ENCODE results near the gene PDE11A. TPM values are rescaled to one million over a fixed set of nuclear protein-coding genes. Genes with fewer than 3 reads are reported as not detected.

Gene PDE11A
- polyA plus RNA-seq, 2 of the 4 experiments (the other 2 are of a cell fraction), result 3.6 to 5.6 TPM

DNA sequence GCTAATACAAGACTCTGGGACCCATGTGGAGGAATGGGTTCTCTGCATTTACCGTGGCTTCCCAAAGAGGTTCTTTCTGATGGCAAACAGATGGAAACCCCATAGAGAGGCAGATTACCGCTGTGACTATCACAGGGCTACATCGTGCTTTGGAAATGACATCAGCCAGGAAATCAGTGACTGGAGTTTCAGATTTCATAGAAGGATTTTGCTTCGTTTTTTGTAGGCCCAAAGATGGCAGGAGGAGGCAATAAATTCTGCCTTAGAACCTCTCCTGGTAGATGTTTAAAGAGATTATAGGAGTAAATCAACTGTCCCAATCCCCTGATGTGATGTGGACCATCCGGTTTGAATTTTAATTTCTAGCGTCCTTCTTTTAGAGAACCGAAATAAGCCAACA is 465.9 kb downstream of the PDE11A start:
- no peak for FAIRE-seq
- ATAC-seq, result no peak
- Histone ChIP-seq H3K4me3 (no peak overlapping the region), H3K4me1 (no peaks in the 10 kb centered on the region), H3K4me2 (no peak overlapping the region), H3K9me3 (peaks cover 2% of the 10 kb centered on the region; the same call in 2 of the 3 replicates), H3K27ac (no peak overlapping the region)
- ChIA-PET POLR2A (no interaction called here), CTCF (interaction anchor here (0.7 to 1.2 kb wide), 2 partner anchors 10 to 442 kb away, joined by 3 to 4 read pairs; no protein-coding TSS in a partner anchor)
- WGBS (ENCODE audit: missing lambda C conversion rate), result 58% methylated on average over 7 of the region's 7 CpGs
- no peak for TF ChIP-seq EHF (CRISPR knock-in tag; IDR thresholded peaks at IDR 0.05)
- TF ChIP-seq, protein P1, sequence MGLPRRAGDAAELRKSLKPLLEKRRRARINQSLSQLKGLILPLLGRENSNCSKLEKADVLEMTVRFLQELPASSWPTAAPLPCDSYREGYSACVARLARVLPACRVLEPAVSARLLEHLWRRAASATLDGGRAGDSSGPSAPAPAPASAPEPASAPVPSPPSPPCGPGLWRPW (IDR thresholded peaks at IDR 0.05), result no peak
- TF ChIP-seq SREBF2 (IDR thresholded peaks at IDR 0.05), result no peak
- TF ChIP-seq, protein P2, sequence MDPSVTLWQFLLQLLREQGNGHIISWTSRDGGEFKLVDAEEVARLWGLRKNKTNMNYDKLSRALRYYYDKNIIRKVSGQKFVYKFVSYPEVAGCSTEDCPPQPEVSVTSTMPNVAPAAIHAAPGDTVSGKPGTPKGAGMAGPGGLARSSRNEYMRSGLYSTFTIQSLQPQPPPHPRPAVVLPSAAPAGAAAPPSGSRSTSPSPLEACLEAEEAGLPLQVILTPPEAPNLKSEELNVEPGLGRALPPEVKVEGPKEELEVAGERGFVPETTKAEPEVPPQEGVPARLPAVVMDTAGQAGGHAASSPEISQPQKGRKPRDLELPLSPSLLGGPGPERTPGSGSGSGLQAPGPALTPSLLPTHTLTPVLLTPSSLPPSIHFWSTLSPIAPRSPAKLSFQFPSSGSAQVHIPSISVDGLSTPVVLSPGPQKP (IDR thresholded peaks at IDR 0.05; ENCODE audit: low read depth, low read length), result no peak
- TF ChIP-seq FOSB (CRISPR knock-in tag; IDR thresholded peaks at IDR 0.05), result no peak
- no peak for TF ChIP-seq CEBPB (IDR thresholded peaks at IDR 0.05)
- TF ChIP-seq HOXA7 (CRISPR knock-in tag; IDR thresholded peaks at IDR 0.05), result no peak
- no peak for TF ChIP-seq EHMT2 (IDR thresholded peaks at IDR 0.05; ENCODE audit: low read depth)
- TF ChIP-seq POLR2AphosphoS2 (conservative IDR thresholded peaks at IDR 0.05; ENCODE audit: low read length), result no peak
- no peak for TF ChIP-seq PHF8 (IDR thresholded peaks at IDR 0.05; ENCODE audit: borderline replicate concordance, low read depth)
- TF ChIP-seq NR3C1 (IDR thresholded peaks at IDR 0.05), result no peak
- TF ChIP-seq MAZ (IDR thresholded peaks at IDR 0.05; ENCODE audit: borderline replicate concordance, low read depth, low read length), result no peak
- no peak for DNase-seq (ENCODE audit: low read depth in 1 of 2, low spot score in 1 of 2)

DNA sequence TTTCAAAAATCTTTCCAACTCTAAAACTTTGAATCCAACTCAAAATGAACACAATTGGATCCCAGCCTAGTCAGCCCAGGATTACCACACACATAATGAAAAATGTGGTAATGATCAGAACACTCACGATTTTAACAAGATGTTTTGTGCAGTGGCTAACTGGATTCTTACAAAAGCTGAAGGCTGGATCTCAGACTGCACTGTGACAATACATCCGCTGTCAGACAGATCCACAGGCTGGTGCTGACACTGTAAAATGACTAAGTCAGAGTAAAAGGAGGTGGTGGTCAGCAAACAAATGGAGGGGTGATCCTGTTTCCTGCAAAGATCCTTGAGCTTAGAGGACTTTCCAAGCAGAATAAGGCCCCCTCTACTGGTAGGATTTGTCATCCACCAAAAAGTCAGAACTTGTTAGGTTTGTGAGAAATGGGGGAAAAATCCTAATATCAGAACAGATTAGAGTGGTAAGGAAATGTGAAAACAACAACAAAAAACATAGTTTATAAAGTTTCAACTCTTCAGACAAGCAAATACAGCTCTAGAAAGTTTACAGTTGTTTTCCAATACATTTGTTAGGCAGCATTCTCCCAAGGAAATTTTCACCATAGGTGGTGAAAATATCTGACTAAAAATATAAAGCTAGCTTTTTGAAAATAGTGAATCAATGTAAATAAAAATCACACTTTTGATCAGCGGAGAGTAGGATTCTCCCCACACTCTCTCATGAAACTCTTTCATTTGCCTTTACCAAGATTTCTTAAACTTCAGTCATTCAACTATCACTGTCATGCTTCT is 468.1 kb downstream of the PDE11A start:
- TF ChIP-seq SMC3 (IDR thresholded peaks at IDR 0.05) (peak; percentile 67), RAD21 (conservative IDR thresholded peaks at IDR 0.05 in 1 of 2, IDR thresholded peaks at IDR 0.05 in 1 of 2) (peak; percentile 55 to 59)
- TF ChIP-seq, protein P3, sequence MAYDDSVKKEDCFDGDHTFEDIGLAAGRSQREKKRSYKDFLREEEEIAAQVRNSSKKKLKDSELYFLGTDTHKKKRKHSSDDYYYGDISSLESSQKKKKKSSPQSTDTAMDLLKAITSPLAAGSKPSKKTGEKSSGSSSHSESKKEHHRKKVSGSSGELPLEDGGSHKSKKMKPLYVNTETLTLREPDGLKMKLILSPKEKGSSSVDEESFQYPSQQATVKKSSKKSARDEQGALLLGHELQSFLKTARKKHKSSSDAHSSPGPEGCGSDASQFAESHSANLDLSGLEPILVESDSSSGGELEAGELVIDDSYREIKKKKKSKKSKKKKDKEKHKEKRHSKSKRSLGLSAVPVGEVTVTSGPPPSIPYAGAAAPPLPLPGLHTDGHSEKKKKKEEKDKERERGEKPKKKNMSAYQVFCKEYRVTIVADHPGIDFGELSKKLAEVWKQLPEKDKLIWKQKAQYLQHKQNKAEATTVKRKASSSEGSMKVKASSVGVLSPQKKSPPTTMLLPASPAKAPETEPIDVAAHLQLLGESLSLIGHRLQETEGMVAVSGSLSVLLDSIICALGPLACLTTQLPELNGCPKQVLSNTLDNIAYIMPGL (CRISPR knock-in tag; IDR thresholded peaks at IDR 0.05; ENCODE audit: borderline replicate concordance), result no peak
- TF ChIP-seq, protein P4, sequence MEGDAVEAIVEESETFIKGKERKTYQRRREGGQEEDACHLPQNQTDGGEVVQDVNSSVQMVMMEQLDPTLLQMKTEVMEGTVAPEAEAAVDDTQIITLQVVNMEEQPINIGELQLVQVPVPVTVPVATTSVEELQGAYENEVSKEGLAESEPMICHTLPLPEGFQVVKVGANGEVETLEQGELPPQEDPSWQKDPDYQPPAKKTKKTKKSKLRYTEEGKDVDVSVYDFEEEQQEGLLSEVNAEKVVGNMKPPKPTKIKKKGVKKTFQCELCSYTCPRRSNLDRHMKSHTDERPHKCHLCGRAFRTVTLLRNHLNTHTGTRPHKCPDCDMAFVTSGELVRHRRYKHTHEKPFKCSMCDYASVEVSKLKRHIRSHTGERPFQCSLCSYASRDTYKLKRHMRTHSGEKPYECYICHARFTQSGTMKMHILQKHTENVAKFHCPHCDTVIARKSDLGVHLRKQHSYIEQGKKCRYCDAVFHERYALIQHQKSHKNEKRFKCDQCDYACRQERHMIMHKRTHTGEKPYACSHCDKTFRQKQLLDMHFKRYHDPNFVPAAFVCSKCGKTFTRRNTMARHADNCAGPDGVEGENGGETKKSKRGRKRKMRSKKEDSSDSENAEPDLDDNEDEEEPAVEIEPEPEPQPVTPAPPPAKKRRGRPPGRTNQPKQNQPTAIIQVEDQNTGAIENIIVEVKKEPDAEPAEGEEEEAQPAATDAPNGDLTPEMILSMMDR (IDR thresholded peaks at IDR 0.05), result peak; percentile 79
- POLR2A ChIA-PET, result no interaction called here
- Histone ChIP-seq H3K4me2 (no peak overlapping the region), H3K27ac (no peak overlapping the region), H3K4me1 (no peaks in the 10 kb centered on the region), H3K4me3 (no peak overlapping the region), H3K9me3 (peaks cover 2% of the 10 kb centered on the region; the same call in 2 of the 3 replicates)
- CTCF ChIA-PET, result interaction anchor here (0.8 to 2.2 kb wide), 18 partner anchors 9 to 441 kb away, joined by 3 to 12 read pairs (median 3); a partner anchor contains a TSS
- DNase-seq (ENCODE audit: low read depth in 1 of 2, low spot score in 1 of 2) (peak; percentile 36 to 51), ATAC-seq (peak; percentile 63 to 84; a peak in 5 of 6 replicates), FAIRE-seq (no peak)
- 33% methylated on average over 3 of the region's 3 CpGs for WGBS (ENCODE audit: missing lambda C conversion rate)

DNA sequence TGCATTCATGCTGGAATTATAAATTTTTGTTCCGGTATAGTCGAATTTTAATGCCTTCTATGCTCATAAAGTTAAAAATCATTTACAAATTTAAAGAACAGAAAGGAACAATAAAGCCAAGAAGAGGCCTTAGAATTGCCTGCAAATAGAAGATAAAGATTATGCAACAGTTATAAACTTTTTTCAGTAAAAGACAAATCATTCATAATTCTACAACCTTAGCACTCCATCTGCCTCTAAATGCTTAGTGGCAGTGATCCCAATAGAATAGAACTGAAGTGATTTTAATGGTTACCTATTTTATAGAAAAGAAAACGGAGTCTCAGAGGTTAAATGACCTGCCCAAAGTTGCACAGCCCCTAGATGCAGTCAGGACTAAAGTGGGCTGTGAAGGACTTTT is 468.8 kb downstream of the PDE11A start:
- no peak overlapping the region for H3K27ac ChIP-seq
- POLR2A ChIA-PET, result no interaction called here
- H3K4me1 ChIP-seq, result no peaks in the 10 kb centered on the region
- DNase-seq (ENCODE audit: low read depth in 1 of 2, low spot score in 1 of 2) (no peak), FAIRE-seq (no peak), ATAC-seq (no peak)
- no peak overlapping the region for H3K4me3 ChIP-seq
- WGBS (ENCODE audit: missing lambda C conversion rate), result 64% methylated on average over 3 of the region's 3 CpGs
- TF ChIP-seq HOXB5 (CRISPR knock-in tag; IDR thresholded peaks at IDR 0.05), result no peak
- TF ChIP-seq, protein P5, sequence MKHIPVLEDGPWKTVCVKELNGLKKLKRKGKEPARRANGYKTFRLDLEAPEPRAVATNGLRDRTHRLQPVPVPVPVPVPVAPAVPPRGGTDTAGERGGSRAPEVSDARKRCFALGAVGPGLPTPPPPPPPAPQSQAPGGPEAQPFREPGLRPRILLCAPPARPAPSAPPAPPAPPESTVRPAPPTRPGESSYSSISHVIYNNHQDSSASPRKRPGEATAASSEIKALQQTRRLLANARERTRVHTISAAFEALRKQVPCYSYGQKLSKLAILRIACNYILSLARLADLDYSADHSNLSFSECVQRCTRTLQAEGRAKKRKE (CRISPR knock-in tag; IDR thresholded peaks at IDR 0.05; ENCODE audit: low read depth), result no peak
- no peak for TF ChIP-seq POLR2A (IDR thresholded peaks at IDR 0.05; ENCODE audit: low read length)
- no peak for TF ChIP-seq FOXS1 (CRISPR knock-in tag; IDR thresholded peaks at IDR 0.05)
- no peak for TF ChIP-seq NFE2L2 (conservative IDR thresholded peaks at IDR 0.05; ENCODE audit: low read length)
- TF ChIP-seq, protein P1 (IDR thresholded peaks at IDR 0.05), result no peak
- no peak for TF ChIP-seq ZSCAN20 (CRISPR knock-in tag; IDR thresholded peaks at IDR 0.05)
- no peak for TF ChIP-seq NR3C1 (IDR thresholded peaks at IDR 0.05)
- no peak for TF ChIP-seq RFX5 (IDR thresholded peaks at IDR 0.05)
- no peak for TF ChIP-seq FOSL2 (IDR thresholded peaks at IDR 0.05)
- no peak for TF ChIP-seq FOSL2 (CRISPR knock-in tag; IDR thresholded peaks at IDR 0.05)
- no peak for TF ChIP-seq EHF (CRISPR knock-in tag; IDR thresholded peaks at IDR 0.05)
- TF ChIP-seq, protein P6, sequence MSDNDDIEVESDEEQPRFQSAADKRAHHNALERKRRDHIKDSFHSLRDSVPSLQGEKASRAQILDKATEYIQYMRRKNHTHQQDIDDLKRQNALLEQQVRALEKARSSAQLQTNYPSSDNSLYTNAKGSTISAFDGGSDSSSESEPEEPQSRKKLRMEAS (IDR thresholded peaks at IDR 0.05), result no peak
- no peak for TF ChIP-seq MYC (IDR thresholded peaks at IDR 0.05; ENCODE audit: borderline replicate concordance, low read length)
- TF ChIP-seq KDM5A (IDR thresholded peaks at IDR 0.05), result no peak
- H3K9me3 ChIP-seq, result no peaks in the 10 kb centered on the region; the same call in 2 of the 3 replicates
- no peak overlapping the region for H3K4me2 ChIP-seq
- CTCF ChIA-PET, result interaction anchor here (0.8 to 2.2 kb wide), 15 partner anchors 10 to 267 kb away, joined by 3 to 12 read pairs (median 4); a partner anchor contains a TSS

Data from A549 (cell line).